HEK293T (cell line): Measurements from ENCODE around the gene TRPC4AP.

ENCODE experiments used
- BHLHE40 ChIP-seq: fragments of 450-650 bp; IDR thresholded peaks from 2 replicates; pipeline ENCODE4 v1.6.1; 2016; ENCODE audit warnings: mild to moderate bottlenecking, moderate library complexity, borderline replicate concordance
- CTBP1 ChIP-seq: fragments of 450-650 bp; IDR thresholded peaks from 2 replicates; pipeline ENCODE4 v1.6.1; 2016; ENCODE audit warnings: borderline replicate concordance
- ELF4 ChIP-seq: fragments of 450-650 bp; IDR thresholded peaks from 2 replicates; pipeline ENCODE4 v1.6.1; 2017; ENCODE audit warnings: antibody characterized with exemption
- FOXA1 ChIP-seq: fragments of 450-650 bp; IDR thresholded peaks from 2 replicates; pipeline ENCODE4 v1.6.1; 2016; ENCODE audit warnings: mild to moderate bottlenecking
- FOXK2 ChIP-seq: fragments of 450-650 bp; IDR thresholded peaks from 2 replicates; pipeline ENCODE4 v1.6.1; 2016; ENCODE audit warnings: mild to moderate bottlenecking
- FOXM1 ChIP-seq: fragments of 450-650 bp; IDR thresholded peaks from 2 replicates; pipeline ENCODE4 v1.6.1; 2017; ENCODE audit warnings: mild to moderate bottlenecking, borderline replicate concordance
- L3MBTL2 ChIP-seq: fragments of 450-650 bp; conservative IDR thresholded peaks from 2 replicates; pipeline ENCODE4 v1.6.1; 2016; ENCODE audit warnings: mild to moderate bottlenecking
- LEF1 ChIP-seq: fragments of 450-650 bp; IDR thresholded peaks from 2 replicates; pipeline ENCODE4 v1.6.1; 2017; ENCODE audit warnings: mild to moderate bottlenecking, borderline replicate concordance
- NFRKB ChIP-seq: fragments of 450-650 bp; IDR thresholded peaks from 2 replicates; pipeline ENCODE4 v1.6.1; 2016; ENCODE audit warnings: mild to moderate bottlenecking, moderate library complexity
- SP1 ChIP-seq: fragments of 450-650 bp; IDR thresholded peaks from 2 replicates; pipeline ENCODE4 v1.6.1; 2017
- SUZ12 ChIP-seq: fragments of 450-650 bp; IDR thresholded peaks from 2 replicates; pipeline ENCODE4 v1.6.1; 2016; ENCODE audit warnings: mild to moderate bottlenecking
- TARDBP ChIP-seq: fragments of 450-650 bp; IDR thresholded peaks from 2 replicates; pipeline ENCODE4 v1.6.1; 2016
- ZNF384 ChIP-seq: fragments of 450-650 bp; IDR thresholded peaks from 2 replicates; pipeline ENCODE4 v1.6.1; 2016

DNA sequence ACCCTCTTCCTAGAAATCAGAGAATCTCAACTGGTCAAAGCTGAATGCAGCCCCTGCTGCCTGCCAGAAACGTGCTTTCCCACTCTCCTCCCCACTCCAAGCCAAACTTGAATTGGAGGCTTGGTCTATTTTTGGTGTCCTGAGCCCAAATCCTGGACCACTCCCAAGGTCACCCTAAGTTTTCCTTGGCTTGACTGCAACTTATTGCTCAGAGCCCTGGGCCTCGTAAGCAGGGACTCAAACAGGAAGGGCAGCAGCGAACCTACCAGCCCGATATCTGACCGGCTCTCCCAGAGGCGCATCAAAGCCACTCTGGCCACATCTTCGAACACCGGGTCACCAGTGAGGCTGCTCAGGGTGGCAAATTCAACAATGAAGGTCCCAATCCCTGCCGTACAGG, 41.9 kb upstream of the TRPC4AP start:
- TF ChIP-seq CTBP1, result no peak
- TF ChIP-seq BHLHE40, result no peak
- TF ChIP-seq ZNF384, result no peak
- TF ChIP-seq L3MBTL2, result no peak
- TF ChIP-seq FOXA1, result no peak
- no peak for TF ChIP-seq TARDBP
- TF ChIP-seq SUZ12, result no peak
- TF ChIP-seq LEF1, result no peak
- TF ChIP-seq ELF4, result no peak
- TF ChIP-seq NFRKB, result no peak
- TF ChIP-seq FOXK2, result no peak
- no peak for TF ChIP-seq SP1
- no peak for TF ChIP-seq FOXM1
